ENCODE results near the gene CAMK2G.

Gene CAMK2G

GRCh38 chr10:73779539-73780197, 94.7 kb downstream of the CAMK2G start:
- no peak for DNase-seq (ENCODE audit: low read depth)
- no peak for TF ChIP-seq CTCF (IDR thresholded peaks at IDR 0.05; ENCODE audit: insufficient read depth, low read depth, low read length, missing control alignments)
- H3K4me3 ChIP-seq (ENCODE audit: low read length) = no peak overlapping the region

- no peak overlapping the region for H3K4me3 ChIP-seq (ENCODE audit: low read length)
- no peak for DNase-seq (ENCODE audit: low read depth)
- TF ChIP-seq CTCF (IDR thresholded peaks at IDR 0.05; ENCODE audit: insufficient read depth, low read depth, low read length, missing control alignments) = no peak
These were observed 95.3 kb downstream of the CAMK2G start for GRCh38 chr10:73779018-73779417.

- TF ChIP-seq CTCF (IDR thresholded peaks at IDR 0.05; ENCODE audit: insufficient read depth, low read depth, low read length, missing control alignments) = no peak
- peak overlapping the region; percentile 76 for H3K4me3 ChIP-seq (ENCODE audit: low read length)
- peak; percentile 51 for DNase-seq (ENCODE audit: low read depth)
These were observed 99.7 kb downstream of the CAMK2G start for GRCh38 chr10:73774637-73775036.

- DNase-seq (ENCODE audit: low read depth) = no peak
- peak overlapping the region; percentile 76 for H3K4me3 ChIP-seq (ENCODE audit: low read length)
- TF ChIP-seq CTCF (IDR thresholded peaks at IDR 0.05; ENCODE audit: insufficient read depth, low read depth, low read length, missing control alignments) = no peak
These were observed 101.0 kb downstream of the CAMK2G start for GRCh38 chr10:73773152-73773879.

- peak; percentile 79 for DNase-seq (ENCODE audit: low read depth)
- no peak for TF ChIP-seq CTCF (IDR thresholded peaks at IDR 0.05; ENCODE audit: insufficient read depth, low read depth, low read length, missing control alignments)
- peak overlapping the region; percentile 76 for H3K4me3 ChIP-seq (ENCODE audit: low read length)
These were observed 101.8 kb downstream of the CAMK2G start for GRCh38 chr10:73772281-73773151.

GRCh38 chr10:73771722-73772280, 102.6 kb downstream of the CAMK2G start:
- DNase-seq (ENCODE audit: low read depth) = peak; percentile 62
- H3K4me3 ChIP-seq (ENCODE audit: low read length) = peak overlapping the region; percentile 76
- no peak for TF ChIP-seq CTCF (IDR thresholded peaks at IDR 0.05; ENCODE audit: insufficient read depth, low read depth, low read length, missing control alignments)
